Glutamatergic neuron (in vitro differentiated cells): ENCODE results near the gene VPS13D. TPM values are rescaled to one million over a fixed set of nuclear protein-coding genes. Genes with fewer than 3 reads are reported as not detected.

Experiments
- DNase-seq: peaks from one replicate; pipeline ENCODE4 v3.0.0; 2022
- H3K27ac Mint-ChIP-seq: one replicate; pipeline ENCODE4 v1.8.0; 2020; ENCODE audit warnings: mild to moderate bottlenecking, mixed read lengths, inconsistent platforms; ENCODE audit not compliant: unreplicated experiment
- H3K27me3 Mint-ChIP-seq: one replicate; pipeline ENCODE4 v1.8.0; 2020; ENCODE audit warnings: mild to moderate bottlenecking, moderate library complexity, mixed read lengths, inconsistent platforms; ENCODE audit not compliant: unreplicated experiment
- H3K36me3 Mint-ChIP-seq: one replicate; pipeline ENCODE4 v1.8.0; 2020; ENCODE audit warnings: mild to moderate bottlenecking, mixed read lengths, inconsistent platforms; ENCODE audit not compliant: unreplicated experiment
- H3K4me1 Mint-ChIP-seq: one replicate; pipeline ENCODE4 v1.8.0; 2020; ENCODE audit warnings: mild to moderate bottlenecking, low read depth, mixed read lengths, inconsistent platforms; ENCODE audit not compliant: unreplicated experiment
- H3K4me3 Mint-ChIP-seq: one replicate; pipeline ENCODE4 v1.8.0; 2020; ENCODE audit warnings: mild to moderate bottlenecking, mixed read lengths, inconsistent platforms; ENCODE audit not compliant: unreplicated experiment
- H3K9me3 Mint-ChIP-seq: one replicate; pipeline ENCODE4 v1.8.0; 2020; ENCODE audit warnings: mild to moderate bottlenecking, moderate library complexity, mixed read lengths, inconsistent platforms; ENCODE audit not compliant: unreplicated experiment
- CTCF ChIP-seq: fragments of 200-600 bp; sonication (generic); IDR thresholded peaks from one replicate; pipeline ENCODE4 v1.5.0; 2021; ENCODE audit not compliant: partially characterized antibody, unreplicated experiment
- total RNA-seq: library from RNA; stranded (reverse); fragmentation: NEBNext Ultra II Directional; extraction: Animal tissue kit (Norgen Biotek cat#: 25700); gene quantifications from one replicate; pipeline ENCODE4 v1.2.1, GENCODE V29; 2021; ENCODE audit not compliant: unreplicated experiment

The VPS13D gene
- total RNA-seq, 1 donor from 2014 or later: 32.8 TPM

- Mint-ChIP-seq H3K4me3 (no peak overlapping the region), H3K27ac (no peak overlapping the region), H3K9me3 (peaks cover 2% of the 10 kb centered on the region), H3K36me3 (no peaks in the 10 kb centered on the region), H3K4me1 (no peaks in the 10 kb centered on the region), H3K27me3 (peaks cover 2% of the 10 kb centered on the region)
- no peak for DNase-seq
- TF ChIP-seq CTCF: no peak
These were observed 273.9 kb downstream of the VPS13D start for GRCh38 chr1:12503709-12504108.

- Mint-ChIP-seq H3K4me1 (no peaks in the 10 kb centered on the region), H3K27ac (no peak overlapping the region), H3K27me3 (peaks cover 2% of the 10 kb centered on the region), H3K4me3 (no peak overlapping the region), H3K9me3 (peaks cover 2% of the 10 kb centered on the region), H3K36me3 (no peaks in the 10 kb centered on the region)
- no peak for TF ChIP-seq CTCF
- no peak for DNase-seq
These were observed 274.8 kb downstream of the VPS13D start for GRCh38 chr1:12504601-12505000.

GRCh38 chr1:12505231-12505630 lies 275.4 kb downstream of the VPS13D start:
- H3K27ac Mint-ChIP-seq: no peak overlapping the region
- TF ChIP-seq CTCF: no peak
- H3K4me1 Mint-ChIP-seq: no peaks in the 10 kb centered on the region
- DNase-seq: no peak
- no peaks in the 10 kb centered on the region for H3K36me3 Mint-ChIP-seq
- H3K9me3 Mint-ChIP-seq: peaks cover 2% of the 10 kb centered on the region
- H3K4me3 Mint-ChIP-seq: no peak overlapping the region
- H3K27me3 Mint-ChIP-seq: peaks cover 2% of the 10 kb centered on the region

- DNase-seq: no peak
- peaks cover 5% of the 10 kb centered on the region for H3K27me3 Mint-ChIP-seq
- no peaks in the 10 kb centered on the region for H3K36me3 Mint-ChIP-seq
- H3K4me1 Mint-ChIP-seq: no peaks in the 10 kb centered on the region
- TF ChIP-seq CTCF: no peak
- no peak overlapping the region for H3K4me3 Mint-ChIP-seq
- H3K27ac Mint-ChIP-seq: no peak overlapping the region
- peaks cover 2% of the 10 kb centered on the region for H3K9me3 Mint-ChIP-seq
These were observed 275.9 kb downstream of the VPS13D start for GRCh38 chr1:12505639-12506280.
